CD4-positive, alpha-beta T cell (primary cell): ENCODE data around the gene NACA2. TPM values are rescaled to one million over a fixed set of nuclear protein-coding genes. Genes with fewer than 3 reads are reported as not detected.
"Not testable (repeated sequence)": the region's sequence is repeated elsewhere in the genome, so short reads cannot be mapped to it uniquely, and the experiment has no call there.

Source experiments
- ATAC-seq: fragments of 200-7000 bp; cut with Tn5 transposase; one replicate; pipeline ENCODE4 v1.10.0; 2022; ENCODE audit warnings: mild to moderate bottlenecking; ENCODE audit not compliant: poor library complexity
- CTCF ChIA-PET: fragments of 350-600 bp; sonication (Branson Sonifier 250); formaldehyde crosslinking; loops from one replicate; lab custom pipeline; 2021; ENCODE audit warnings: antibody characterized with exemption, inconsistent platforms; lab: Charles Lee
- POLR2A ChIA-PET: fragments of 350-600 bp; sonication (Branson Sonifier 250); formaldehyde crosslinking; loops from one replicate; lab custom pipeline; 2021; ENCODE audit warnings: antibody characterized with exemption, inconsistent platforms; lab: Charles Lee
- DNase-seq, 14 experiments: peaks; one replicate each; pipeline ENCODE4 v3.0.0-alpha.2; 2013 to 2020; ENCODE audit warnings: mixed read lengths in 2 of 14
- H3K27ac ChIP-seq, 2 donors: one replicate each; pipeline versions ENCODE4 v1.5.1 to v1.7.0; 2013; ENCODE audit warnings: low read length in 2 of 2, low read depth in 1 of 2, mild to moderate bottlenecking in 1 of 2
- H3K27me3 ChIP-seq, 2 experiments: 1 replicate in 1 of 2; 2 replicates in 1 of 2; pipeline versions ENCODE4 v1.6.1 to v1.7.0; 2013; ENCODE audit warnings: low read length in 2 of 2, control low read depth in 1 of 2, mild to moderate bottlenecking in 1 of 2, moderate library complexity in 1 of 2; ENCODE audit not compliant: insufficient read depth in 2 of 2, control insufficient read depth in 1 of 2
- H3K36me3 ChIP-seq: one replicate; pipeline ENCODE4 v1.6.1; 2013; ENCODE audit warnings: low read length, control low read depth; ENCODE audit not compliant: insufficient read depth
- H3K4me1 ChIP-seq: one replicate; pipeline ENCODE4 v1.6.1; 2013; ENCODE audit warnings: low read length, control low read depth; ENCODE audit not compliant: insufficient read depth
- H3K4me3 ChIP-seq: one replicate; pipeline ENCODE4 v1.5.1; 2013; ENCODE audit warnings: mild to moderate bottlenecking, low read length, moderate library complexity
- H3K9me3 ChIP-seq, 2 experiments: 1 replicate in 1 of 2; 2 replicates in 1 of 2; pipeline versions ENCODE4 v1.6.1 to v1.7.0; 2013; ENCODE audit warnings: low read length in 2 of 2, mild to moderate bottlenecking in 2 of 2, control low read depth in 1 of 2, moderate library complexity in 1 of 2; ENCODE audit not compliant: control insufficient read depth in 1 of 2, insufficient read depth in 1 of 2
- H3K27ac Mint-ChIP-seq: one replicate; pipeline ENCODE4 v1.8.0; 2020; ENCODE audit warnings: mixed read lengths
- H3K27me3 Mint-ChIP-seq: one replicate; pipeline ENCODE4 v1.8.0; 2021; ENCODE audit warnings: mixed read lengths
- H3K36me3 Mint-ChIP-seq: one replicate; pipeline ENCODE4 v1.8.0; 2021; ENCODE audit warnings: low read depth, mixed read lengths
- H3K4me1 Mint-ChIP-seq: one replicate; pipeline ENCODE4 v1.8.0; 2021; ENCODE audit warnings: low read depth, mixed read lengths
- H3K4me3 Mint-ChIP-seq: one replicate; pipeline ENCODE4 v1.8.0; 2020; ENCODE audit warnings: mild to moderate bottlenecking, mixed read lengths
- H3K9me3 Mint-ChIP-seq: one replicate; pipeline ENCODE4 v1.8.0; 2020; ENCODE audit warnings: mixed read lengths
- intact Hi-C, 2 experiments: fragments of 100-400 bp; cut with DNase I in 1 of 2; cut with micrococcal nuclease in 1 of 2; formaldehyde crosslinking; loops; one replicate each; pipeline versions ENCODE4 v1.15.1 to v1.9.0; 2023 to 2025; cut with DNase I, micrococcal nuclease
- total RNA-seq, 174 experiments: library from RNA in 2 of 174; stranded (reverse) in 2 of 174; gene quantifications; one replicate each; pipeline ENCODE4 v1.2.3 and lab custom pipeline; 2021 to 2026
- TF ChIP-seq, protein P1 (sequence below): fragments of 200-600 bp; IDR thresholded peaks from one replicate; pipeline ENCODE4 v1.8.0; 2022; ENCODE audit warnings: antibody characterized with exemption, mild to moderate bottlenecking

Gene NACA2
- total RNA-seq, 2 experiments from 2014 or later = not detected

DNA sequence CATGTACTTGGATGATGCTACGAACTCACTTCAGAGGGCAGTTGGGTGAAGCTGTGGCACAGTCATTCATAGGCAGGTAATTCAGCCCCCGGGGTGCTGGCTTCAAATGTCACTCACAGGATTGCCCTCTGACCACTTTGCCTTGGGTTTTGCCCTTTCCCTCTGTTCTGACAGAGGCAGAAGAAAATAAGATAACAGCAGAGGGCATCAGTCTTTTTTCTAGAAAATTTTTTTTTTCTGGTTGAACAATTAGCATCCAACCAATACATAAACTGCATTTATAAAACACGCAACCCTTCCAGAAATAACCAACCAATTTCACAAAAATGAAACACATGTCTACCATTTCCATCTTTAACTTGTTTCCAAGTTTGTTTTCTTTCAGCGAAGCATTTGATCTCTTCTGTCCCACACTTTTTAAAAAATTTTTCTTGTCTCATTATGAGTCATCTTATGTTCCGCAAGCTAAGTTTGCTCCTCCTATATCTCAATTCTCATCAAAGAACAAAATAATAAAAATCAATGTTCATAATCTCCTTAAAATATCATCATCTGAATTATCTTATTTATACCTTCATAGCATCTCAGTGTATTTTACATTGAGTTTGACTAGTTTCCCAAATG lies 15.6 kb downstream of the NACA2 start:
- Histone ChIP-seq H3K9me3 (no peaks in the 10 kb centered on the region), H3K4me1 (no peaks in the 10 kb centered on the region), H3K36me3 (no peaks in the 10 kb centered on the region), H3K27me3 (peaks cover 0 to 9% of the 10 kb centered on the region in 2 experiments), H3K4me3 (no peak overlapping the region), H3K27ac (no peak overlapping the region)
- ATAC-seq = no peak
- intact Hi-C loops = no loop called here
- TF ChIP-seq, protein P1, sequence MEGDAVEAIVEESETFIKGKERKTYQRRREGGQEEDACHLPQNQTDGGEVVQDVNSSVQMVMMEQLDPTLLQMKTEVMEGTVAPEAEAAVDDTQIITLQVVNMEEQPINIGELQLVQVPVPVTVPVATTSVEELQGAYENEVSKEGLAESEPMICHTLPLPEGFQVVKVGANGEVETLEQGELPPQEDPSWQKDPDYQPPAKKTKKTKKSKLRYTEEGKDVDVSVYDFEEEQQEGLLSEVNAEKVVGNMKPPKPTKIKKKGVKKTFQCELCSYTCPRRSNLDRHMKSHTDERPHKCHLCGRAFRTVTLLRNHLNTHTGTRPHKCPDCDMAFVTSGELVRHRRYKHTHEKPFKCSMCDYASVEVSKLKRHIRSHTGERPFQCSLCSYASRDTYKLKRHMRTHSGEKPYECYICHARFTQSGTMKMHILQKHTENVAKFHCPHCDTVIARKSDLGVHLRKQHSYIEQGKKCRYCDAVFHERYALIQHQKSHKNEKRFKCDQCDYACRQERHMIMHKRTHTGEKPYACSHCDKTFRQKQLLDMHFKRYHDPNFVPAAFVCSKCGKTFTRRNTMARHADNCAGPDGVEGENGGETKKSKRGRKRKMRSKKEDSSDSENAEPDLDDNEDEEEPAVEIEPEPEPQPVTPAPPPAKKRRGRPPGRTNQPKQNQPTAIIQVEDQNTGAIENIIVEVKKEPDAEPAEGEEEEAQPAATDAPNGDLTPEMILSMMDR = no peak
- H3K4me1 Mint-ChIP-seq = no peaks in the 10 kb centered on the region
- no peak overlapping the region for H3K27ac Mint-ChIP-seq
- no peak for DNase-seq
- POLR2A ChIA-PET = no interaction called here
- peaks cover 2% of the 10 kb centered on the region for H3K9me3 Mint-ChIP-seq
- H3K27me3 Mint-ChIP-seq = peaks cover 40% of the 10 kb centered on the region
- no peak overlapping the region for H3K4me3 Mint-ChIP-seq
- H3K36me3 Mint-ChIP-seq = no peaks in the 10 kb centered on the region
- CTCF ChIA-PET = no interaction called here

DNA sequence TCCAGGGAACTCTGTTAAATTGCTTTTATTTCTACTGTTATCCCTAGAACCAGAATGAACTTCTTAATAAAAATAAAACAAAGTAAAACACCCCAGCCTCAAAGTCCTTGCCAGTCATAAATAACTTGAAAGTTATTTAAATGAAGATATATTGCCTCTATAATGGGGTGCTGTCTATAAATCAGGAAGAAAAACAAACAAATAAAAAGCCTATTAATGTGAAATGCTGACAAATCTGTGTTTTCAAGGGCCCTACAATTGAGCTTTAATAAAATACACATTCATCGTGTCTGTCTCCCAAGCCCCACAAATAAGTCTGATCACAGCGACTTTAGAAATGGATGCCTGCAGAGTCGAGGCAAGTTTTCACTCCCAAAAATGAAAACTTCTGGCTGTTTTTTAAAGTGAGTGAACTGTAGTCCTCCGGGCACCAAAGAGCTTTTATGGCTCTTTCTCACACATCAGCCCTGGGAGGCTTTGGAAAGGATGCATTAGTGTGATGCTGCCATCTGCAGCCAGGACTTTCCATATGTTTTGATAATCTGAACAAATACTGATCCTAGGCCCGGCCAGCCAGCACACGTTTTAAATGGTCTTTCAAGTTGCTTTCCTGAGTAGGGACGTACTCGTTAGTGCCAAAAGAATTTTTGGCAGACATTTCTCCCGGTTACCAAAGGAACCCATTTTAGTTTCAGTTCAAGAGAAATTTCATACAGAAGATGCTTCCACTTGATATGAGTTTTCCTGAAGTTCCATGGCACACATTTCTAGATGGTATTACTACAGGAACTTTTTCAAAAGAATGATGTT lies 16.3 kb downstream of the NACA2 start:
- Mint-ChIP-seq H3K4me1 (no peaks in the 10 kb centered on the region), H3K27ac (no peak overlapping the region), H3K27me3 (peaks cover 33% of the 10 kb centered on the region), H3K9me3 (peaks cover 6% of the 10 kb centered on the region), H3K4me3 (no peak overlapping the region), H3K36me3 (no peaks in the 10 kb centered on the region)
- POLR2A ChIA-PET = no interaction called here
- Histone ChIP-seq H3K27me3 (peaks cover 0 to 5% of the 10 kb centered on the region in 2 experiments), H3K27ac (no peak overlapping the region), H3K36me3 (no peaks in the 10 kb centered on the region), H3K4me3 (no peak overlapping the region), H3K9me3 (no peaks in the 10 kb centered on the region), H3K4me1 (no peaks in the 10 kb centered on the region)
- TF ChIP-seq, protein P1 = no peak
- ATAC-seq = no peak
- intact Hi-C loops = no loop called here
- CTCF ChIA-PET = interaction anchor here (1.4 kb wide), 1 partner anchor 19 kb away, joined by 3 read pairs; no protein-coding TSS in a partner anchor
- DNase-seq = no peak

DNA sequence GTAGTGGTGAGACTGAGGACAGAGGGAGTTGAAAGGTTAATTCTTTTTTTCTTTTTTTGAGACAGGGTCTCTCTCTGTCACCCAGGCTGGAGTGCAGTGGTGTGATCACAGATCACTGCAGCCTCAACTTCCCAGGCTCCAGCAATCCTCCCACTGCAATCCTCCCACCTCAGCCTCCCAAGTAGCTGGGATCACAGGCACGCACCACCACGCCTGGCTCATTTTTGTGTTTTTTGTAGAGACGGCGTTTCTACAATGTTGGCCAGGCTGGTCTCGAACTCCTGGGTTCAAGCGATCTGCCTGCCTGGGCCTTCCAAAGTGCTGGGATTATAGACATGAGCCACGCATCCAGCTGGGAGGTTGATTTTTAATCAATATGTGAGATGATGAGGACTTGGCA lies 18.5 kb downstream of the NACA2 start:
- H3K4me1 ChIP-seq, H3K27me3 ChIP-seq, H3K27ac Mint-ChIP-seq, DNase-seq, POLR2A ChIA-PET, H3K9me3 ChIP-seq, H3K4me3 ChIP-seq, ATAC-seq, H3K4me3 Mint-ChIP-seq, CTCF ChIA-PET, H3K36me3 ChIP-seq, H3K27ac ChIP-seq, H3K4me1 Mint-ChIP-seq, H3K36me3 Mint-ChIP-seq, H3K9me3 Mint-ChIP-seq, intact Hi-C loops: not testable (repeated sequence)
- H3K27me3 Mint-ChIP-seq = peaks cover 15% of the 10 kb centered on the region
